Esophagus squamous epithelium (tissue), 4 donors: Measurements from ENCODE around the gene HIBADH.

Experiments used
- CTCF ChIP-seq, 6 experiments: fragments of 450-650 bp in 4 of 6; fragments of 200-600 bp in 2 of 6; sonication (generic) in 2 of 6; IDR thresholded peaks; one replicate each; pipeline ENCODE4 v1.5.1; 2016 to 2019; ENCODE audit warnings: antibody characterized with exemption in 6 of 6, mild to moderate bottlenecking in 4 of 6, moderate library complexity in 4 of 6
- POLR2A ChIP-seq, 4 donors: fragments of 450-650 bp; IDR thresholded peaks; one replicate each; pipeline ENCODE4 v1.6.1; 2017; ENCODE audit warnings: antibody characterized with exemption in 4 of 4, mild to moderate bottlenecking in 4 of 4, moderate library complexity in 3 of 4

- no peak for TF ChIP-seq CTCF (IDR thresholded peaks at IDR 0.05)
- TF ChIP-seq POLR2A (IDR thresholded peaks at IDR 0.05) = no peak
Observed at GRCh38 chr7:27478556-27478955, 184.1 kb downstream of the HIBADH start.
